NCI-H69 (cell line): Measurements from ENCODE around the gene SH3BP4.
"Not testable (repeated sequence)": the region's sequence is repeated elsewhere in the genome, so short reads cannot be mapped to it uniquely, and the experiment has no call there.

Source experiments
- DNase-seq: peaks from one replicate; lab custom pipeline; 2025; lab: John Stamatoyannopoulos, UW

SH3BP4 gene

DNA sequence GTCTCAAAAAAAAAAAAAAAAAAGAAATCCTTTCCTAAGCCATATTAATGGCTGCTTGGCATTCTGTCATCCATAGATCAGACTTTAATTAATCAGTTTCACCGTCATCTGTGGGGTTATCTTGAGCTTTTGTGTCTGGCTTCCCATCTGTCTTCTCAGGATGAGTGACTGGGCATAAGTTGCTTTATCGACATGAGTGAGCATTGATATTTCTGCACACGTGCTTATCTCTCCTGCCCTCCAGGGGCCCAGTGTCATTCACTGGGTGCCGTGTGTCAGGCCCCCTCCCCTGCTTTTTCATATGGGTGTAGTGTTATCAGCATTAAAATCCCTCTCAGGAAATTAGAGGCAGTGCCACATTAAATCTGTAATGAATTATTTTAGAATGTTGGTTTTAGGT, 65.6 kb downstream of the SH3BP4 start:
- DNase-seq = no peak

DNA sequence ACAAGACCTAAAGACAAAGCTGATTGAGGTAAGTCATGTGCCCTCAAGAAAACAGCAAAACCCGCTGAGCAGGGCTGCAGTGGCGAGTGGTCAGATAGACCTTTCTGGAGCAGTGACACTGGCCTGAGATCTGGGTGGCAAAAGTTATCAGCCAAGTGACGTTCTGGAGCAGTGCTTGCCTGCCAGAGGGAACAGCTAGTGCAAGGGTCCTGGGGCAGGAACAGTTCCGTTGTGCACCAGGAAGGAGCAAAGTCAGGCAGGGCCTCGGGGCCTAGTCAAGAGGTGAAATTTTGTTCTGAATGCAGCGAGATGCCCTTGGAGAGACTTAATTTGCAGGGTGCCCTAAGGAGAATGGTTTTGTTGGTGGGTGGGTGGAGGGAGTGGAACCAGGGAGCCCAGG, 67.0 kb downstream of the SH3BP4 start:
- no peak for DNase-seq

DNA sequence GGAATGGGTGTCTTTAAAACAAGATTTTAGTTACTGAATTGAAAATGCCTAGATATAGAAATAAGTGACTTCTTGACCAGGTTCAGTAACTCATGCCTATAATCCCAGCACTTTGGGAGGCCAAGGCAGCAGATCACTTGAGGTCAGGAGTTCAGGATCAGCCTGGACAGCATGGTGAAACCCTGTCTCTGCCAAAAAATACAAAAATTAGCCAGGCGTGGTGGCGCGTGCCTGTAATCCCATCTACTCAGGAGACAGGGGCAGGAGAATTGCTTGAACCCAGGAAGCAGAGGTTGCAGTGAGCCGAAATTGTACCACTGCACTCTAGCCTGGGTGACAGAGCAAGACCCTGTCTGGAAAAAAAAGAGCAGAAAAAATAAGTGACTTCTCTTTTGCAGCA, 68.3 kb downstream of the SH3BP4 start:
- not testable (repeated sequence) for DNase-seq

DNA sequence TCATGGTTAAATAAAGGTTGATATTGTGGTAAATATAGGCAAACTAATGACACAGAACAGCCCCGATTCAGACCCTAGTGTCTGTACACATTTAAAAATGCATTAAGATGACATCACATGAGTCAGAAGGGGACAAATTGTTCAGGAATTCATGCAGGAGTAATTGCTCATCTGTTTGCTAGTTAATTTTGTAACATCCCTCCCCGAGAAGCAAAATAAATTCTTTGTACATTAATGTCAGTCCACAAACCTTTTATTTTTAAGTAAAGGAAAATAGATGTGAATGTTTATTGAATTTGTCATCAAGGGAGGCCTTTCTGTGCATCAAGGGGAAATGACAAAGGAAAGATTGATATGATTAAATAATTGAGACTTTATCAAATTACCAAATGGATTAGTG, 69.9 kb downstream of the SH3BP4 start:
- DNase-seq = no peak

DNA sequence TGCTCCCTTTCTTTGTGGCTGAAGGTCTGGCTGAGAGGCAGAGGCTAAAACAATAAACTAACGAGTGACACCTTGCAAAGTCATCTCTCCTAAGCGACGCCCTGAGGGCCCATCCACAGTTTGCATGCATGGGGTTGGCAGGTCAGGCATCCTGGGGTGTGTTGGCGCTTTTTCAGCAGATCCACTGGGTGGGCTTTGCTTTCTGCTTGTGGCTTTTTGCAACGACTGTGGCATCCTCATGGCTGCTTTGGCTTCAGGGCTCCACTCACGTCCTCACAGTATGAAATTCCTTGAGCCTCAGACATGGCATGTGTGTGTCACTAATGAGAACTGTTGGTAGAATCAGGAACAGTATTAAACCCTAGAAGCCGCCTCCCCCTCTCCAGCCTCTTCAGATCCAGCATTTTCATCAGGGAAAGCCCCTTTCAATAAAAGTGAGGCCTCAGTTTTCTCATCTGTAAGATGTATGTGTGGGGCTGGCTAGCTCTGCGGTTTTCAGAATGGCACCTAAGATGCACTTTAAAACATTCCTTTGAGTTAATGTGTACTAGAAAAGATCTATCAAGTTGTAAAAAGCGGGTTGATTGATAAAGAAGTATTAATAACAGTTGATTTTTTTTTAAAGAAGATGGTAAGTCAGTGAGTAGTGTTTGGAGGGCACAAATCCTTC, 72.5 kb downstream of the SH3BP4 start:
- peak; percentile 56 for DNase-seq

DNA sequence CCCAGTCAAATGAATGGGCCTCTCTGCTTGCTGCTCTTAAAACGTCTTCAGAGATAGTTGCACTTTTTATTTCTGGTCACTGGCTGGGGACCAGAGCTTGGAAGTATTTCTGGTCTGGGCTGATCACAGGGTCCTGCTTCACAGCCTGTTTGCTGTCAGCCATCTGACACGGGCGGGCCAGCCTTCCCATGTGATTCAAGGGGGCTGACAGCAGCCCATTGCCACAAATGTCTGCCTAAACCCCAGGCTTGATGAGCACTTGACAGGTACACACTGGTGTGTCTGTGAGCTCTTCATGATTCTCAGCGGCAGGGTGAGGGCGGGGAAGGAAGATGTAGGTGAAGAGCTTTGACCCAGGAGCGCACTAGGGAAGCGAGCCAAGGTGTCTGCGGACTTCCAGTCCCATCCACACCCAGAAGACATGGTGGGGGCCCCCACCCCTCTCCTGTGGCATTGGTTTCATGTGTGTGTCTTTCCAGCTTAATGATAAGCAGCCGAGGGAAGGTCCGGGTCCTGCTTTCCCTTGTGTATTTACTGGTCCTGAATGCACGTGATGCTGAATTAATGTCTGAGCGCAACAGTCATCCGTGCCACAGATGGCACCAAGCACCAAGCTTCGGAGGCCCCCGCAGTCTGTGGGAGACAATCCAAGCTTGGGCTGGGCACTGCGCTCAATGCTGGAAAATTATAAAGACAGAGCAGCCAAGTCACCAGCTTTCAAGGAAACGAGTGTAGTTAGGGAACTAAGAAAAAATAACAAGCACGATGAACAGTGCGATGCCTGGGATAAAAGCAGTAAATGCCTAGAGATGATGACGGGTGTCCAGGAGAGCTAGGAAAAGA, 73.3 kb downstream of the SH3BP4 start:
- no peak for DNase-seq

DNA sequence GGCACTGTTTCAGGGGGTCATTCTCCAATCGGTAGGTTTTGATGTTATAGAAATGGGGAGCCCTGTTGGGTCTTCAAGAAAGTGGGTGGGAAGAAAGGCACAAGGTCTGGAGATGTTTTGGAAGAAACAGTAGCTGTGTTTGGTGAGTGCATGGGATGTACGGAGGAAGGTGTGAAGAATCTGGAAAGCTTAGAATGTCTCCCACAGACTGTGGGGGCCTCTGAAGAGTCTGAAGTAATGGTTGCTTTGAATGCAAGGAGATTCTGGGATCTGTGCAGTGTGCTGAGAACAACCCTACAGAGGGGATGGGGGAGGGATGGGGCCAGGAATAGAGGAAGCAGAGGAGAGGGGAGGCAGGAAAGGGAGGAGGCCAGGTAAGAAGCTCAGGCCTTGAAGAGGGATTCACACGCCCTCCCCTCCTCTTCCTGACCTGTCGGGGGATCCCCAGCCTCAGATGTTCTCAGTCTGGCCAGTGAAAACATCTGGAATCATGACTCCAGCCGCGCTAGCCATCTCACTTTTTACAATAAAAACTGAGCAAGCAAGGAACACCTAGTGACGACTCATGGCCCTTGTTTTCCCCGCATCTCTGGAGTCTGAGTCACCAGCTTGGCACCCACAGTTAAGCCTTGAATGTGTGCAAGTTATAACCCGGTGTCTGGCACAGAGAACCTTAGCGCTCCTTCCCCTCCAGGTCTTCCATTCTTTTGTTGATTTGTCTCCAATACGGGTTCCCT, 74.2 kb downstream of the SH3BP4 start:
- DNase-seq = peak; percentile 37

DNA sequence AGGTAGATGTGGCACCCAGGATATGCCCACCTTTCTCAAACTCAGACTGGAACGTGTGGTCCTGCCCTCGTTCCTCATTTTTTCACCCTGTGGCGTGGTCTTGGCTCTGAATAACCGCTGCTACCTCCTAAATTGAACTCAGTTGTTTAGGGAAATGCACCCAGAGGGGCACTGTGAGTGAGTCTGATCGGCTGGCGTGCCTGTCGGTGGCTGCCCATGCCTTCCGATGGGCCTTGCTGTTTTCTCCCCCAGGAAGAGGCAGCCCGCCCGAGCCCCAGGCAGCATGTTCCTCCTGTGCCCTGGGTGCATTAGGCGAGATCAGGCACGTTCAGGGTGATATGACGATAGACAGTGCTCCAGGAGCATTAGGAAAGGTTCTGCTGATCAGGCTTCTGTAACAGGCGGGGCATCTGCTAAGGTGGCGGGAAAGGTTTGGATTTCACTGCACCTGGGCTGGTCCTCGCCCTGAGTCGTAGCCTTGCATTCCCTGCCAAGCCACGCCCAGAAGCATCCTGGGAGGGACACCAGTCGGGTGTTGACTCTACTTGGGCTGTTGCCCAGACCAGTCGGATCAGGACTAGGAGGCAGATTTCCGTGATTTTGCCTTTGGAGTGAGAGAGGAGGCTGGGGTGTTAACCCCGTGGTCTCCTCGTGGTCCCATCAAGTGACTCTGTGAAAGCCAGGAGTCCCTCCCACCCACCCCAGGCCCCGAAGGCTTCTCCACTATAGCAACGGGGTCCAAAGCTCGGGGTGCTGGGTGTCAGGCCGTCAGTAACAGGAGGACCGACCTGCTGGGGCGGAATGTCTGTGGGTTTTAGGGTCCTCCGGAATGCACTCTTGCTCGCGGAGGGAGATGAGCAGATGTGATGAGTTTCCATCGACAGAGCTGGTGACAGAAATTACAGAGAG, 75.1 kb downstream of the SH3BP4 start:
- DNase-seq = peak; percentile 95

DNA sequence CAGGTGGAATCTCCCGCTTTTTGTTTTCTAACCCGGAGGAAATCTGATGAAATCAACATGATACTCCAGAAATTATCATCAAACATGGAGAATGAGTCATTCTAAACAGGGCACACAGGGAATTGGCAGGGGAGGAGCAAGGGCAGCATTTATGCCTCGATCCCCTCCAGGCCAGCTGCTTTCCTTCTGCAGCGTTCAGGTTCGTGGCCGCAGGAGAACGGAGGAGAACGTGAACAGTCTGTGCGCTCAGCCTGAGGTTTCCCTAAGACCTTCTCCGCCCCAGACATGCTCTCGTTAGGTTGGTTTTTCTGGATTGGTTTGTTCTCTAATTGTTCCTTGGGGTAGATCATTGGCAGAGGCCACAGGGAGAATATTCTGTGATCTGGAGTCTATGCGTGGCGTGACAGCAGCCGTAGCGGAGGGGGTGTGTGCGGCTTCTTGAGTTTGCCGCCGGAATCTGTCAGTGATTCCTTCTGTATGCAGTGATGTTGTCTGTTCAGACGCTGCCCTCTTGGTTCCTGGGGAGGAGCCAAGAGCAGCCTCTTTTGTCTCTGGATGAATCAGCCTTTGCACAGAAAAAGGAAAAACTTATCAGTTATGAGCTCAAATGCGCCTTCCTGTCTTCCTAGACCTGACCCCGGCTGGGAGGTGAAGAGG, 75.9 kb downstream of the SH3BP4 start:
- DNase-seq = peak; percentile 58

DNA sequence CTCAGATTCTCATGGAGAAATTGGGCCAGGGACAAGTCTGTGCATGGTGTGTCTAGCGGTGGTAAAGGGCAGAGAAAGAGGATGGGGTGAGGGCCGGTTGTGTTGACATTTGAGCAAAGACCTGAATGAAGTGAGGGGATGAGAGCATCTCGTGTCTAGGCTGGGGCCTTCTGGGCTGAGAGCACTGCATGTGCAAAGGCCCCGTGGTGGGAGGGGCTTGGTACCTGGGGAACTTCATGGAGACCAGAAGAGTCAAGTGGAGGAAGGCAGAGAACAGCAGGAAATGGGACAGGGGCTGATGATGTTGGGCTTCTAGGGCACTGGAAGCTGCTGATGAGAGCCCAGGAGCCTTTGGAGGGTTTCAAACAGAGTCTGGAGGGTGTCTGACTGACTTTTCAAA, 76.8 kb downstream of the SH3BP4 start:
- no peak for DNase-seq

DNA sequence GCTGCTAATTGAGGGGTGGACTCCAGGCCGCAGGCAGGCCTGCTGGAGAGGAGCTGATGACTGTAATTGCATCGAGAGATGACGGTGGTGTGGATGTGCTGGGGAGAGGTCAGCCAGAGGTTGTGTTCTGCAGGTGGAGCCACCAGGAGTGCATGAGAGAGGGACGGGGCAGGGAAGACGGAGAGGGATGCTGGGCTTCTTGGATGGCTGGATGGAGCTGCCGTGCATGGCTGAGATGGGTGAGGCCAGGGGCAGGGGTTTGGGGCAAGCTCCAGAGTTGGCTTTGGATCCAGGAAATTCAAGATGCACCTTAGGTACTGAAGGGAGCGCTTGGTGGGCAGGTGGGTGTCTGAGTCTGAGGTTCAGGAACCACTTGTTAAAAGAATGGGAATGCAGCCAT, 77.2 kb downstream of the SH3BP4 start:
- DNase-seq = no peak

DNA sequence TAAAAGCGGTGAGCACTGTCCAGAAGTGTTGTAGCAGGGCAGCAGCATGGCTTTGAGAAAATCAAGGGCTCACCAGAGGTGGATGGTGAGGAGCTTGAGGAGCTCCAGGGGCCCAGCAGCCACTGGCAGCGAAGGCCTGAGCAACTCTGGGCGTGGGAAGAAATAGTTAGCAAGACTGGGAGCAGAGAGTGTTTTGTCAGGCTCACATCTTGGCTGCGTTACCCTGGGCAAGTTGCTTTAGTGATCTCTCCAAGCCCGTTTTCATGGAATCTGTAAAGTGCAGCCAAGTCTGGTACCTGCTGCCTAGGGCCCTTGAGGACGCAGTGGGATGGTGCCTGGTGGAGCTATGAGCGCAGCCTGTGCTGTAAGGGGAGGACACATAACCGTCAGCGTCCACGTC, 78.3 kb downstream of the SH3BP4 start:
- DNase-seq = no peak

DNA sequence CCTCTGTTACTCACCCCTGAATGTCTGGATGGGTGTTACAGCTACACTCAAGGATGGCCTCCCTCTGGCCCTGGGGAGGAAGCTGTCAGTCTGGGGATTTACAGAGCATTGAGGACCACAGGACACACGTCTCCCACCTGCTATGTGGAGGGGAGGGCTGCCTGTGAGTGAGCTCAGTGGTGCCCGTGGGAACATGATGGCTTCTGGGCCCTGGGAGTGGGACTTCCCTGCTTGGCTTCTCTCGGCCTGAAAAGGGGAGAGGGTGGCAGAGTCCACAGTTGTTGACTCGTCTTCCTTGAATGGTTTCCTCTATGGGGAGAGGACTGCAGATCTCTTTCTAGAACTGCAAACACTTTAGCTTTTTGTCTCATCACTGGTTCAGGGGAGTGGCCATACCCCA, 79.1 kb downstream of the SH3BP4 start:
- no peak for DNase-seq

DNA sequence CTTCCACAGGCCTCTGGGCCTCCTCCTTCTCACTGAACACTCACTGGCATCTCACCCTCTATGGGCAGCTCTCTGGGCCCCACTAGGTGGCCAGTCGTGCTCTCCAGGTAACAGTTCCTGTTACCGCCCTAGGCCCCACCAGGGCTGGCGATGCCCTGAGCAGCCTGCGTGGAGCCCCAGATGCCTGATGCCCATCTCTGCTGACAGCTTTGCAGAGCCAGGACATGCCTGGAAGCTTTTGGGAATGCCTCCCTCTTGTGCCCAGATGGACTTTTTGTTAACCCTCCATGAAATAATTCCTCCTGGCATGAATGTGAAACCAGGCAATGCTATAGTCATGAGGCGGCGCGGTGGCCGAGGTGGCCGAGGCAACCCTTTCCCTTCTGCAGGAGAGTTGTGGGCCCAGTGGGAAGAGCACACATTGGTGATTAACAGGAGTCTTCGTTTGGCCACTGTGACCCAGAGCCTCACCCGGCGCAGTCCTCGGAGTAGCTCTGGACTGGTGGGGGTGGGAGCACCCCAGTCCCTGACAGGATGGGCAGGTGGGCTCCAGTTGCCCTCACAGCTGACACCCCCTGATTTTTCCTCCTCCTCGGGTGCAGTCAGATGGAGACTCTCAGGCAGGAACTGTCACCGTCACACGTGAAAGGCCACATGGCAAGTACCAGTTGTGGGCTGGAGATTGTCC, 80.0 kb downstream of the SH3BP4 start:
- DNase-seq = no peak

DNA sequence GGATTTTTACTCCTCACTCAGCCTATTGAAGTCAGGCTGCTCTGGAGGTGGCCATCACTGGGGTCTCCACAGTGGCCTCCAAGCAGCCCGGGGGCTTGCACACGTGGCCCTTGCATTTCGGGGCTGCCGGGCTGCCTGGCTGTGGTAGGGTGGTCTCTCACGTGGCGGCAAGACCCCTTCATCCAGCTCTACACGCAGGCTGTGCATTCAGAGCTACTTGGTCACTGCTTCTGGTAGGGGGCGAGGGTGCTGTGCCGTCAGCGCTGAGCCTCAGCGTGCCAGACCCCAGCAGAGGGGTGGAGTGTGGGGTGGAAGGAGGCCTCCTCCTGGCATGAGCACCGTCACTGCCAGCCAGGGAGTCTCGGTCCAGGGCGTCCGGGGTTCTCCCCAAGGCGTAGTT, 80.6 kb downstream of the SH3BP4 start:
- no peak for DNase-seq

DNA sequence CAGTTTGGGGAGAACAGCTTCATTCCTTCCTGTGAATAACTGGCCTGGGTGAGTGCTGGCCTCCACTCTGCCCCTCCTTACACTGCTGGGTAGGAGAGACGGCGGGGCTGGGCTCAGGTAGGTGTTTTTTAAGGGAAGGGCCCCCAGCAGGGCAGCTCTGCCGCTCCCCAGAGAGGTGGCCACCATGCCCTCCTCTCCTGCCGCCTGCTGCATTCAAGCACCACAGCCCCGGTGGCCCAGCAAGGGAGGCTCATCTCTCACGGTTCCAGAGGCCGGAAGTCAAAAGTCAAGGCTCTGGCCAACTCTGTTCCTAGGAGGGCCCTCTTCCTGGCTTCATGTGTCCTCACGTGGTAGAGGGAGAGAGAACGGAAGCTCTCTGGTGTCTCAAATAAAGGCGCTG, 81.1 kb downstream of the SH3BP4 start:
- no peak for DNase-seq

DNA sequence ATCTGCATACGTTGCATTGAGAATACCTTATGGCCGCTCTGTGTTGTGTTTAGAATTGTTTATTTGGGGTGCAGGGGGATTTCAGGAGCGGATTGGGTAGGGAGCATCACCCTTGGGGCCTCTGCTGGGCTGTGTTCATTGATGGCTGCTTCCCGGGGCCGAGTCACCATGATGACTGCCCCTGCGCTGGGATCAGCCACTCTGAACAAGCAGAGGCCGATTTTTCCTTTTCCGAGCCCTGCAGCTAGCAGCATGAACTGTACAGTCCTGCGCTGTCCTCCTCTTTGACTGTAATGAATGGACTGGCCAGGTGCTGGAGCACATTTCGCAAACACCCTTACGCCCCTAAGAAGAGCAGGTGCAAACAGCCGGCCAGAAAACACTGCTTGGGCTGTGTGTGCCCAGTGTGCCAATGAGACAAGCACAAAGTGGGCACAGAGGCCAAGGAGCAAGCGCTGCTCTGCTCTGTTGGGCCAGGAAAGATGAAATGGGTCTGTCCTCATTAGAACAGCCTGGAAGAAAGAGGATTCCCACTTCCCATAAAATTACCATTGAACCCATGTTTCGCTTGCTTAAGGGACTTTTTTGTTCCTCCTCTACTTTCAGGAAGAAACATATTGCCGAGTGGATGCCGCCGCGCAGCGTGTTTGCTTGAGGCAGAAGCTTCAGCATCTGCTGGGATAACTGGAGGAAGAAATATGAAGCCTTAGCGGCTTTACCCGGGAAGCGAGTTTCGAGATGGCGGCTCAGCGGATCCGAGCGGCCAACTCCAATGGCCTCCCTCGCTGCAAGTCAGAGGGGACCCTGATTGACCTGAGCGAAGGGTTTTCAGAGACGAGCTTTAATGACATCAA, 82.7 kb downstream of the SH3BP4 start:
- DNase-seq = no peak

DNA sequence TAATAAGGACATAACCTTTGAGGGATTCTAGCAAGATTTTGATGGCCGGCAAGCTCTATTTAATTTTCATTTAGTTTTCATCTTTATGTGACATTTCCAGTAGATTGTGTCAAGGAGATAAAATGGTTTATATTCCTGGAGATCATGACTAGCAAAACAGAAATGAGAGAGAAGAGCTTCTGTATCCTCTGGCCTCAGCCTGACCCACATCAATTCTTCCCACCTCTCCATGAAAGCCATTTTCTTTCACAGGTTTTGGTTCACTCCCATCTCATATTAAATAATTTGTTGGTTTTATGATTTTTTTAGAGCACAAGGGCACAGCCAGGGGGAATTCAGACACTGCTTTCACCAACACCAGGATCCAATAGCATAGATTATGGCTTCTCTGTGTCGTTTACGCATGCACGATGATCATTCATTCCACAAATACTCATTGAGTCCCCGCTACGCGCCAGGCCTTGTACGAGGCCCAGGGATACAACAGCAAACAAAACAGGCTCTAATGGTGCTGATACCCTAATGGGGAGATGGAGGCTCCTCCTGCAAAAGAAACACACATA, 85.9 kb downstream of the SH3BP4 start:
- DNase-seq = no peak

DNA sequence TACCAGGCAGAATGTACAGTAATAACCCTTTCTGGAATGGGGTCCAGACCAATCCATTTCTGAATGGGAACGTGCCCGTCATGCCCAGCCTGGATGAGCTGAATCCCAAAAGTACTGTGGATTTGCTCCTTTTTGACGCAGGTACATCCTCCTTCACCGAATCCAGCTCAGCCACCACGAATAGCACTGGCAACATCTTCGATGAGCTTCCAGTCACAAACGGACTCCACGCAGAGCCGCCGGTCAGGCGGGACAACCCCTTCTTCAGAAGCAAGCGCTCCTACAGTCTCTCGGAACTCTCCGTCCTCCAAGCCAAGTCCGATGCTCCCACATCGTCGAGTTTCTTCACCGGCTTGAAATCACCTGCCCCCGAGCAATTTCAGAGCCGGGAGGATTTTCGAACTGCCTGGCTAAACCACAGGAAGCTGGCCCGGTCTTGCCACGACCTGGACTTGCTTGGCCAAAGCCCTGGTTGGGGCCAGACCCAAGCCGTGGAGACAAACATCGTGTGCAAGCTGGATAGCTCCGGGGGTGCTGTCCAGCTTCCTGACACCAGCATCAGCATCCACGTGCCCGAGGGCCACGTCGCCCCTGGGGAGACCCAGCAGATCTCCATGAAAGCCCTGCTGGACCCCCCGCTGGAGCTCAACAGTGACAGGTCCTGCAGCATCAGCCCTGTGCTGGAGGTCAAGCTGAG, 89.6 kb downstream of the SH3BP4 start:
- DNase-seq = no peak
